ENCODE measurements around the gene PDCD11. TPM values are rescaled to one million over a fixed set of nuclear protein-coding genes. Genes with fewer than 3 reads are reported as not detected.
A peak's percentile ranks its signal among the peaks of the same experiment; 100 is the strongest.

PDCD11 gene
- total RNA-seq, 1 experiment from 2014 or later: 55.7 TPM

GRCh38 chr10:103491729-103492364 is 95.4 kb downstream of the PDCD11 start:
- DNase-seq: no peak
- H3K36me3 ChIP-seq (replicated peaks; ENCODE audit: control insufficient read depth, insufficient read depth, low read length): no peaks in the 10 kb centered on the region
- H3K27me3 ChIP-seq (ENCODE audit: control insufficient read depth, insufficient read depth, low read length): peaks cover 31% of the 10 kb centered on the region
- no peak overlapping the region for H3K4me3 ChIP-seq (ENCODE audit: insufficient read depth, low read depth, low read length)

GRCh38 chr10:103492655-103493261 is 96.3 kb downstream of the PDCD11 start:
- no peak overlapping the region; the same call in 1 of the 2 replicates for H3K4me3 ChIP-seq (ENCODE audit: insufficient read depth, low read depth, low read length)
- DNase-seq: no peak

GRCh38 chr10:103493362-103493915 is 97.0 kb downstream of the PDCD11 start, which contains the start of gene NEURL1:
NEURL1 (plus strand) TSS chr10:103493705; CDS start chr10:103494388, 683 bp downstream.
- H3K36me3 ChIP-seq (replicated peaks; ENCODE audit: control insufficient read depth, insufficient read depth, low read length): no peaks in the 10 kb centered on the region
- peak within 1 kb of the TSS; percentile 55 for H3K4me3 ChIP-seq (ENCODE audit: insufficient read depth, low read depth, low read length)
- H3K27me3 ChIP-seq (ENCODE audit: control insufficient read depth, insufficient read depth, low read length): peaks cover 33% of the 10 kb centered on the region
- DNase-seq: peak; percentile 91

More at GRCh38 chr10:103492655-103493261, 96.3 kb downstream of the PDCD11 start:
- H3K36me3 ChIP-seq (replicated peaks; ENCODE audit: control insufficient read depth, insufficient read depth, low read length): no peaks in the 10 kb centered on the region
- H3K27me3 ChIP-seq (ENCODE audit: control insufficient read depth, insufficient read depth, low read length): peaks cover 33% of the 10 kb centered on the region

GRCh38 chr10:103493916-103494877 is 97.8 kb downstream of the PDCD11 start:
- peak overlapping the region; percentile 55 for H3K4me3 ChIP-seq (ENCODE audit: insufficient read depth, low read depth, low read length)
- H3K27me3 ChIP-seq (ENCODE audit: control insufficient read depth, insufficient read depth, low read length): peaks cover 33% of the 10 kb centered on the region
- no peaks in the 10 kb centered on the region for H3K36me3 ChIP-seq (replicated peaks; ENCODE audit: control insufficient read depth, insufficient read depth, low read length)
- peak; percentile 82 for DNase-seq

GRCh38 chr10:103495321-103495720 is 98.9 kb downstream of the PDCD11 start:
- no peaks in the 10 kb centered on the region for H3K36me3 ChIP-seq (replicated peaks; ENCODE audit: control insufficient read depth, insufficient read depth, low read length)
- peaks cover 33% of the 10 kb centered on the region for H3K27me3 ChIP-seq (ENCODE audit: control insufficient read depth, insufficient read depth, low read length)
- no peak overlapping the region for H3K4me3 ChIP-seq (ENCODE audit: insufficient read depth, low read depth, low read length)
- no peak for DNase-seq

Other genes starting within 250 kb of the PDCD11 start
- gene NT5C2, start 203.4 kb upstream of the PDCD11 start, total RNA-seq (2014; rRNA removed; shearing (Covaris generic)): 40.4 and 44.6 TPM in 2 replicates
- gene RPEL1, start 150.7 kb upstream of the PDCD11 start, total RNA-seq (2014; rRNA removed; shearing (Covaris generic)): not detected in 2 replicates
- 25.0 and 29.5 TPM in 2 replicates for gene INA, start 119.5 kb upstream of the PDCD11 start, total RNA-seq (2014; rRNA removed; shearing (Covaris generic))
- 20.2 and 22.4 TPM in 2 replicates for gene PCGF6, start 45.5 kb upstream of the PDCD11 start, total RNA-seq (2014; rRNA removed; shearing (Covaris generic))
- 26.0 and 29.8 TPM in 2 replicates for gene TAF5, start 28.6 kb upstream of the PDCD11 start, total RNA-seq (2014; rRNA removed; shearing (Covaris generic))
- gene ATP5MK, start 151 bp upstream of the PDCD11 start, total RNA-seq (2014; rRNA removed; shearing (Covaris generic)): 322 and 339 TPM in 2 replicates
- 2.4 and 3.4 TPM in 2 replicates for gene CALHM2, start 55.7 kb downstream of the PDCD11 start, total RNA-seq (2014; rRNA removed; shearing (Covaris generic))
- gene CALHM1, start 62.3 kb downstream of the PDCD11 start, total RNA-seq (2014; rRNA removed; shearing (Covaris generic)): 0.07 TPM in 1 of 2 replicates, not detected in the other
- gene CALHM3, start 82.6 kb downstream of the PDCD11 start, total RNA-seq (2014; rRNA removed; shearing (Covaris generic)): 0.10 and 0.15 TPM in 2 replicates
- 7.9 and 16.5 TPM in 2 replicates for gene NEURL1, start 97.1 kb downstream of the PDCD11 start, total RNA-seq (2014; rRNA removed; shearing (Covaris generic))